HepG2 (cell line): ENCODE measurements around the gene ITGB2. TPM values are rescaled to one million over a fixed set of nuclear protein-coding genes. Genes with fewer than 3 reads are reported as not detected.

ENCODE experiments used
- CBX2 ChIP-seq, 2 experiments: fragments of 200-600 bp in 1 of 2; sonication (generic); formaldehyde crosslinking in 1 of 2; IDR thresholded peaks; 2 replicates each; pipeline versions ENCODE4 v1.7.0 to v1.8.1; 2018 to 2022; ENCODE audit warnings: low read depth in 2 of 2, low read length in 1 of 2, mild to moderate bottlenecking in 1 of 2, missing genetic modification reagents in 1 of 2
- GPBP1L1 ChIP-seq: sonication (generic); formaldehyde crosslinking; IDR thresholded peaks from 2 replicates; pipeline ENCODE4 v1.5.0; 2020; ENCODE audit warnings: mild to moderate bottlenecking, missing genetic modification reagents
- GZF1 ChIP-seq: sonication (generic); formaldehyde crosslinking; IDR thresholded peaks from 2 replicates; pipeline ENCODE4 v1.5.1; 2020; ENCODE audit warnings: mild to moderate bottlenecking, missing genetic modification reagents
- HNF4A ChIP-seq: sonication (generic); formaldehyde crosslinking; IDR thresholded peaks from 2 replicates; pipeline ENCODE4 v1.4.0; 2020; ENCODE audit warnings: missing genetic modification reagents
- MAFK ChIP-seq, 2 experiments: IDR thresholded peaks in 1 of 2; conservative IDR thresholded peaks in 1 of 2; 2 replicates each; pipeline ENCODE4 v1.6.1; 2011; ENCODE audit warnings: improper control_type of control experiment in 2 of 2, low read length in 2 of 2
- MLLT10 ChIP-seq: sonication (generic); formaldehyde crosslinking; IDR thresholded peaks from 2 replicates; pipeline ENCODE4 v1.4.0; 2020; ENCODE audit warnings: missing genetic modification reagents
- RAD51 ChIP-seq: fragments of 450-650 bp; IDR thresholded peaks from 2 replicates; pipeline ENCODE4 v1.6.1; 2016; ENCODE audit warnings: borderline replicate concordance
- RBFOX2 ChIP-seq: fragments of 200-400 bp; formaldehyde crosslinking; IDR thresholded peaks from 2 replicates; pipeline ENCODE4 v1.6.1; 2017; ENCODE audit warnings: low read depth, mild to moderate bottlenecking, low read length
- SOX5 ChIP-seq: IDR thresholded peaks from 2 replicates; pipeline ENCODE4 v1.6.1; 2016; ENCODE audit warnings: borderline replicate concordance
- STAT5B ChIP-seq: sonication (generic); formaldehyde crosslinking; IDR thresholded peaks from 2 replicates; pipeline ENCODE4 v1.4.0; 2020; ENCODE audit warnings: missing genetic modification reagents
- U2AF1 ChIP-seq: fragments of 200-400 bp; formaldehyde crosslinking; optimal IDR thresholded peaks from 2 replicates; pipeline ENCODE3; 2017; ENCODE audit warnings: mild to moderate bottlenecking, low read depth, low read length
- ZC3H13 ChIP-seq: sonication (generic); formaldehyde crosslinking; IDR thresholded peaks from 2 replicates; pipeline ENCODE4 v1.8.1; 2023; ENCODE audit warnings: mild to moderate bottlenecking, missing genetic modification reagents, moderate library complexity
- ZFYVE20 ChIP-seq: sonication (generic); formaldehyde crosslinking; IDR thresholded peaks from 2 replicates; pipeline ENCODE4 v1.8.0; 2023; ENCODE audit warnings: low read depth, mild to moderate bottlenecking, moderate library complexity, missing genetic modification reagents, borderline replicate concordance
- ZNF124 ChIP-seq: sonication (generic); formaldehyde crosslinking; IDR thresholded peaks from 2 replicates; pipeline ENCODE4 v1.4.0; 2020; ENCODE audit warnings: missing genetic modification reagents
- ZNF136 ChIP-seq: sonication (generic); formaldehyde crosslinking; IDR thresholded peaks from 2 replicates; pipeline ENCODE4 v1.8.1; 2022; ENCODE audit warnings: low read depth, mild to moderate bottlenecking, moderate library complexity, missing genetic modification reagents
- ZNF30 ChIP-seq: sonication (generic); formaldehyde crosslinking; IDR thresholded peaks from 2 replicates; pipeline ENCODE4 v1.5.0; 2020; ENCODE audit warnings: mild to moderate bottlenecking, missing genetic modification reagents
- ZNF569 ChIP-seq: sonication (generic); formaldehyde crosslinking; IDR thresholded peaks from 2 replicates; pipeline ENCODE4 v1.5.0; 2020; ENCODE audit warnings: mild to moderate bottlenecking, missing genetic modification reagents, moderate library complexity, borderline replicate concordance
- ZNF580 ChIP-seq: IDR thresholded peaks from 2 replicates; pipeline ENCODE4 v1.6.1; 2016; ENCODE audit warnings: low read depth, borderline replicate concordance
- ZNF7 ChIP-seq: IDR thresholded peaks from 2 replicates; pipeline ENCODE4 v1.6.1; 2016; ENCODE audit warnings: missing biosample characterization, missing genetic modification reagents
- polyA plus RNA-seq, 8 experiments: library from polyadenylated mRNA; depleted of rRNA in 3 of 8; stranded (reverse) in 7 of 8; unstranded in 1 of 8; fragments of >200 nt; fragmentation: Illumina TruSeq in 4 of 8; extraction: Trizol in 4 of 8; gene quantifications; 2 replicates each; pipeline versions ENCODE4 v1.2.1 to v1.2.3, GENCODE V29; 2011 to 2016; ENCODE audit warnings: low read depth in 4 of 8, missing spikeins in 1 of 8, mixed read lengths in 1 of 8; ENCODE audit not compliant: insufficient read depth in 1 of 8
- total RNA-seq, 5 experiments: library from RNA; depleted of rRNA; stranded (reverse); fragments of >200 nt; fragmentation: Illumina TruSeq; extraction: Trizol; gene quantifications; 2 replicates each; pipeline ENCODE4 v1.2.3, GENCODE V29; 2016; ENCODE audit warnings: low read depth in 1 of 5
- TF ChIP-seq, protein P1 (sequence below): sonication (generic); formaldehyde crosslinking; IDR thresholded peaks from 2 replicates; pipeline ENCODE4 v1.5.1; 2020; ENCODE audit warnings: missing genetic modification reagents, mild to moderate bottlenecking, borderline replicate concordance
- TF ChIP-seq, protein P2 (sequence below): sonication (generic); formaldehyde crosslinking; IDR thresholded peaks from 2 replicates; pipeline ENCODE4 v1.8.1; 2023; ENCODE audit warnings: missing genetic modification reagents, inconsistent platforms, borderline replicate concordance
- TF ChIP-seq, protein P3 (sequence below): sonication (generic); formaldehyde crosslinking; IDR thresholded peaks from 2 replicates; pipeline ENCODE4 v1.8.1; 2023; ENCODE audit warnings: mild to moderate bottlenecking, inconsistent platforms, moderate library complexity, missing genetic modification reagents, borderline replicate concordance

ITGB2 gene
- total and polyA plus RNA-seq, 2 of the 13 experiments (the other 11 are each of a cell fraction or from before 2014, with no cell fraction given), result 4.2 to 18.0 TPM

- TF ChIP-seq ZNF580 (CRISPR knock-in tag) (no peak), ZC3H13 (CRISPR knock-in tag) (no peak), ZFYVE20 (CRISPR knock-in tag) (no peak), ZNF136 (CRISPR knock-in tag) (peak; percentile 4; the same call in 1 of the 2 replicates), ZNF124 (CRISPR knock-in tag) (0 out of 2 replicates have a peak, but pooled peaks have one; percentile 27), MLLT10 (CRISPR knock-in tag) (no peak), RBFOX2 (no peak; the same call in none of the 2 replicates), GPBP1L1 (CRISPR knock-in tag) (no peak), ZNF30 (CRISPR knock-in tag) (no peak), CBX2 (IDR thresholded peaks at IDR 0.05; ENCODE audit: low read depth, low read length) (no peak), CBX2 (CRISPR knock-in tag; IDR thresholded peaks at IDR 0.05; ENCODE audit: low read depth) (no peak), ZNF7 (CRISPR knock-in tag) (no peak), SOX5 (CRISPR knock-in tag) (no peak), GZF1 (no peak), U2AF1 (no peak), STAT5B (CRISPR knock-in tag) (no peak), HNF4A (CRISPR knock-in tag) (peak; percentile 21), MAFK (conservative IDR thresholded peaks at IDR 0.05 in 1 of 2, IDR thresholded peaks at IDR 0.05 in 1 of 2; ENCODE audit: low read length in 2 of 2) (no peak), ZNF569 (no peak), RAD51 (no peak)
- TF ChIP-seq, protein P1, sequence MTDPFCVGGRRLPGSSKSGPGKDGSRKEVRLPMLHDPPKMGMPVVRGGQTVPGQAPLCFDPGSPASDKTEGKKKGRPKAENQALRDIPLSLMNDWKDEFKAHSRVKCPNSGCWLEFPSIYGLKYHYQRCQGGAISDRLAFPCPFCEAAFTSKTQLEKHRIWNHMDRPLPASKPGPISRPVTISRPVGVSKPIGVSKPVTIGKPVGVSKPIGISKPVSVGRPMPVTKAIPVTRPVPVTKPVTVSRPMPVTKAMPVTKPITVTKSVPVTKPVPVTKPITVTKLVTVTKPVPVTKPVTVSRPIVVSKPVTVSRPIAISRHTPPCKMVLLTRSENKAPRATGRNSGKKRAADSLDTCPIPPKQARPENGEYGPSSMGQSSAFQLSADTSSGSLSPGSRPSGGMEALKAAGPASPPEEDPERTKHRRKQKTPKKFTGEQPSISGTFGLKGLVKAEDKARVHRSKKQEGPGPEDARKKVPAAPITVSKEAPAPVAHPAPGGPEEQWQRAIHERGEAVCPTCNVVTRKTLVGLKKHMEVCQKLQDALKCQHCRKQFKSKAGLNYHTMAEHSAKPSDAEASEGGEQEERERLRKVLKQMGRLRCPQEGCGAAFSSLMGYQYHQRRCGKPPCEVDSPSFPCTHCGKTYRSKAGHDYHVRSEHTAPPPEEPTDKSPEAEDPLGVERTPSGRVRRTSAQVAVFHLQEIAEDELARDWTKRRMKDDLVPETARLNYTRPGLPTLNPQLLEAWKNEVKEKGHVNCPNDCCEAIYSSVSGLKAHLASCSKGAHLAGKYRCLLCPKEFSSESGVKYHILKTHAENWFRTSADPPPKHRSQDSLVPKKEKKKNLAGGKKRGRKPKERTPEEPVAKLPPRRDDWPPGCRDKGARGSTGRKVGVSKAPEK (CRISPR knock-in tag), result no peak
- TF ChIP-seq, protein P2, sequence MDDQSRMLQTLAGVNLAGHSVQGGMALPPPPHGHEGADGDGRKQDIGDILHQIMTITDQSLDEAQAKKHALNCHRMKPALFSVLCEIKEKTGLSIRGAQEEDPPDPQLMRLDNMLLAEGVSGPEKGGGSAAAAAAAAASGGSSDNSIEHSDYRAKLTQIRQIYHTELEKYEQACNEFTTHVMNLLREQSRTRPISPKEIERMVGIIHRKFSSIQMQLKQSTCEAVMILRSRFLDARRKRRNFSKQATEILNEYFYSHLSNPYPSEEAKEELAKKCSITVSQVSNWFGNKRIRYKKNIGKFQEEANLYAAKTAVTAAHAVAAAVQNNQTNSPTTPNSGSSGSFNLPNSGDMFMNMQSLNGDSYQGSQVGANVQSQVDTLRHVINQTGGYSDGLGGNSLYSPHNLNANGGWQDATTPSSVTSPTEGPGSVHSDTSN, result no peak
- TF ChIP-seq, protein P3, sequence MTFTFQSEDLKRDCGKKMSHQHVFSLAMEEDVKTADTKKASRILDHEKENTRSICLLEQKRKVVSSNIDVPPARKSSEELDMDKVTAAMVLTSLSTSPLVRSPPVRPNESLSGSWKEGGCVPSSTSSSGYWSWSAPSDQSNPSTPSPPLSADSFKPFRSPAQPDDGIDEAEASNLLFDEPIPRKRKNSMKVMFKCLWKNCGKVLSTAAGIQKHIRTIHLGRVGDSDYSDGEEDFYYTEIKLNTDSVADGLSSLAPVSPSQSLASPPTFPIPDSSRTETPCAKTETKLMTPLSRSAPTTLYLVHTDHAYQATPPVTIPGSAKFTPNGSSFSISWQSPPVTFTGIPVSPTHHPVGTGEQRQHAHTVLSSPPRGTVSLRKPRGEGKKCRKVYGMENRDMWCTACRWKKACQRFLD (CRISPR knock-in tag), result no peak
Measured at GRCh38 chr21:44911384-44912157, 9.1 kb downstream of the ITGB2 start (continued).
